GM12865 (cell line): ENCODE measurements around the gene ANKRD39.
A peak's percentile ranks its signal among the peaks of the same experiment; 100 is the strongest.
"Not testable (repeated sequence)": the region's sequence is repeated elsewhere in the genome, so short reads cannot be mapped to it uniquely, and the experiment has no call there.

Source experiments
- DNase-seq: peaks from one replicate; pipeline ENCODE4 v3.0.0; 2010; ENCODE audit warnings: low read depth
- H3K4me3 ChIP-seq: 2 replicates; pipeline ENCODE4 v1.5.1; 2011; ENCODE audit warnings: mild to moderate bottlenecking, low read depth, low read length, control low read depth
- TF ChIP-seq, protein P1 (sequence below): IDR thresholded peaks from 2 replicates; pipeline ENCODE4 v1.5.1; 2011; ENCODE audit warnings: low read length, control low read depth, low read depth, inconsistent platforms; ENCODE audit not compliant: insufficient read depth; ENCODE audit errors: missing control alignments

The ANKRD39 gene

DNA sequence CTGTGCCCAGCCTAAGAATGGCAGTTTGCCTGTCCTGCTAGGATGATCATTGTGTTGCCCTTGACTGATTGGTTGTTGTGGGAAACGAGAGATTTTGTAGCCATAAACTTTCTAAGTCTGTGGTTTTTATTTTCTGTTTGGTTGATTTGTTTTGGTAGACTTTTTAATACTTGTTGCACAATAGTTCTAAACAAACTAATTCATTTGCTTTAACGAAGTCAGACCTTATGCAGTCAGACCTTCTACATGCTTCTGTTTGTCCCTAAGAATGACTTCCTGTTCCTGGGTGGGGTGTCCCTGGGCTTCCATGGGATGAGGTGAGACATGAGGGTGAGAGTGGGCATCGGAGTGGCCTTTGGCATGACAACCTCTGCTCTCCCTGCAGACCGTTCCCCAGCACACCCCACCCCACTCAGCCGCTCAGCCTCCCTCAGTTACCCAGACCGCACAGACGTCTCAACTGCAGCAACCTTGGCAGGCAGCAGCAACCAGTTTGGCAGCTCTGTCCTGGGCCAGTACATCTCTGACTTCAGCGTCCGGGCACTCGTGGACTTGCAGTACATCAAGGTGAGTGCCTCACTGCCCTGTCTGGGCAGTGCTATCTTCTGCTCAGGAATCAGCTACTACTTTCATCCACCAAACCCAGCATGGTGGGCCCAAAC is 49.5 kb downstream of the ANKRD39 start:
- TF ChIP-seq, protein P1, sequence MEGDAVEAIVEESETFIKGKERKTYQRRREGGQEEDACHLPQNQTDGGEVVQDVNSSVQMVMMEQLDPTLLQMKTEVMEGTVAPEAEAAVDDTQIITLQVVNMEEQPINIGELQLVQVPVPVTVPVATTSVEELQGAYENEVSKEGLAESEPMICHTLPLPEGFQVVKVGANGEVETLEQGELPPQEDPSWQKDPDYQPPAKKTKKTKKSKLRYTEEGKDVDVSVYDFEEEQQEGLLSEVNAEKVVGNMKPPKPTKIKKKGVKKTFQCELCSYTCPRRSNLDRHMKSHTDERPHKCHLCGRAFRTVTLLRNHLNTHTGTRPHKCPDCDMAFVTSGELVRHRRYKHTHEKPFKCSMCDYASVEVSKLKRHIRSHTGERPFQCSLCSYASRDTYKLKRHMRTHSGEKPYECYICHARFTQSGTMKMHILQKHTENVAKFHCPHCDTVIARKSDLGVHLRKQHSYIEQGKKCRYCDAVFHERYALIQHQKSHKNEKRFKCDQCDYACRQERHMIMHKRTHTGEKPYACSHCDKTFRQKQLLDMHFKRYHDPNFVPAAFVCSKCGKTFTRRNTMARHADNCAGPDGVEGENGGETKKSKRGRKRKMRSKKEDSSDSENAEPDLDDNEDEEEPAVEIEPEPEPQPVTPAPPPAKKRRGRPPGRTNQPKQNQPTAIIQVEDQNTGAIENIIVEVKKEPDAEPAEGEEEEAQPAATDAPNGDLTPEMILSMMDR: no peak
- no peak for DNase-seq
- no peak overlapping the region for H3K4me3 ChIP-seq

DNA sequence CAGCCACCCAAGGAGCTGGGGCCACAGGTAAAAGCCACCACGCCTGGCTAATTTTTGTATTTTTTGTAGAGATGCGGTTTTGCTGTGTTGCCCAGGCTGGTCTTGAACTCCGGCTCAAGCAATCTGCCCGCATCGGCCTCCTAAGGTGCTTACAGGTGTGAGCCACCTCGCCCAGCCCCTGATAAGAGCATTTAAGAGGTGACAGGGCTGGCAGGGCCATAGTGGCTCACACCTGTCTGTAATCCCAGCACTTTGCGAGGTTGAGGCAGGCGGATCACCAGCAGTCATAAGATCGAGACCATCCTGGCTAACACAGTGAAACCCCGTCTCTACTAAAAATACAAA is 50.7 kb downstream of the ANKRD39 start:
- H3K4me3 ChIP-seq: no peak overlapping the region
- DNase-seq: no peak
- TF ChIP-seq, protein P1: no peak

DNA sequence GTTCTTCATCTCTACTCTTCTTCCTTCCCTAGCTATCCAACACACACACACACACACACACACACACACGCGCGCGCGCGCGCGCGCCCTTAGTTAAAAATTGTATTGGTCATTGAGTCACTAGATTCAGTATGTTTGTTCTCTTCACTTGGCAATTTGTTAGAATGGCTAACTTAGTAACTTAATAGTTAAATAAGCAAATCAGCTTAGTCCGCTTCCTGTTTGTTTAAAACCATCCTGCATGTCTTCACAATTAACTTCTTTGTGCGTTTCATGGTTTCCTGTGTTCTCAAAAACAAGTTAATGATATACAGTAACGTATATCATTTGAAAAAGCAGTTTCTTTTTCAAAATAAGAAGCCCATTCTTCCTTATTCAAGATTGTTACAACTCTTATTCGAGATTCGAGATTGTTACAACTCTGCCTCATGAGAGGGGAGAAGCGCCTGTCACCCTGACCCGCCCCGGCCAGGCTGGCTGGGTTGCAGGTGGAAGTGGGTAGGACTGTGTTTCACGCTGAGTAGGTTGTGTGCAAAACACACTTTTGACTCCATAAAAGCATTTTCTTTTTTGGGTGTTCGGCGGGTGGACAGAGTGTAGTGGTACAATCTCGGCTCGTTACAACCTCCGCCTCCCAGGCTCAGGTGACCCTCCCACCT is 51.2 kb downstream of the ANKRD39 start:
- TF ChIP-seq, protein P1: no peak
- DNase-seq: peak; percentile 26

DNA sequence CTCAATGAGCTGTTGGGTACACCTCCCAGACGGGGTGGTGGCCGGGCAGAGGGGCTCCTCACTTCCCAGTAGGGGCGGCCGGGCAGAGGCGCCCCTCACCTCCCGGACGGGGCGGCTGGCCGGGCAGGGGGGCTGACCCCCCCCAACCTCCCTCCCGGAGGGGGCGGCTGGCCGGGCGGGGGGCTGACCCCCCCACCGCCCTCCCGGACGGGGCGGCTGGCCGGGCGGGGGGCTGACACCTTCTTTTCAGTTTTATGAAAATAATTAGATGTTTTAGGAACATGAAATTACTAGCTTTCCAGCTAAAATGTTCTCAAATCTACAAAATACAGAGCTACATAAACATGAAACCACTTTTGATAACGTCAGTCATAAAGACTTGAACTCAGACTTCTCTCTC is 51.9 kb downstream of the ANKRD39 start:
- not testable (repeated sequence) for H3K4me3 ChIP-seq, DNase-seq

More for the DNA sequence above, 51.2 kb downstream of the ANKRD39 start:
- H3K4me3 ChIP-seq: no peak overlapping the region

DNA sequence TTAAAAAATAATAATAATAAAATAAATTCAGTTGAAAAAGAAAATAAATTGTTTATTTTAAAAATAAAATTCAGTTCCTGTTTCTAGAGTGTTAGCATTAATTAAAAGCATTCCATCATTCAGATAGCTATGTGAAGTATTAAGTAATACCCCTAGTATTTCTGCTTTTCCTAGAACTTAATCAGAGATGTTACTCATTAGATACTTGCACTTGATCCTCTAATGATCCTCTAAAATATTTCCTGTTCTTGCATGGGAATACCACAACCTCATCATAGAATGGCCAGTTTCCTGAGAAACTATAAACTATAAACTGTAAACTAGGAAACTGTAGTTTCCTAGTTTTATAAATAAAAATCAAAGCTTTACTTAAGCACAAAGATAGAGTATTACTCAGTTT is 52.8 kb downstream of the ANKRD39 start:
- no peak overlapping the region for H3K4me3 ChIP-seq
- TF ChIP-seq, protein P1: no peak
- no peak for DNase-seq

DNA sequence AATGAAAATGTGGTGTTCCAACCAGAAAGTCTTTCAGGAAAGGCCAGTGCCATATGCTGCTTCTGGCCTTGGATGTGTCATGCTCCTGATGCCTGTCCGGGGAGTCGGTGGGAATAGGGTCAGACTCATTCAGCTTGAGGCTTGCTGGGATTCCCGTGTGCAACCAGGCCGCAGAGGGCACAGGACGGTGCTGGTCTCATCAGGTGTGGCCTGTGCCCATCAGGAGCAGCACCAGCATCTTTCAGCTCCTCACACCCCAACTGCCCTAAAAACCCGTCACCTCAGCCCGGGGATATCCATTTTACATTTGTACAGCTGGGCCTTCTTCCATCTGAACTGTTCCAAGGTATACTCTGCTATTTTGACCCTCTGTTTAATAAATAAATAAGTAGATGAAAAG is 55.1 kb downstream of the ANKRD39 start:
- DNase-seq: no peak
- H3K4me3 ChIP-seq: no peak overlapping the region
- TF ChIP-seq, protein P1: no peak

DNA sequence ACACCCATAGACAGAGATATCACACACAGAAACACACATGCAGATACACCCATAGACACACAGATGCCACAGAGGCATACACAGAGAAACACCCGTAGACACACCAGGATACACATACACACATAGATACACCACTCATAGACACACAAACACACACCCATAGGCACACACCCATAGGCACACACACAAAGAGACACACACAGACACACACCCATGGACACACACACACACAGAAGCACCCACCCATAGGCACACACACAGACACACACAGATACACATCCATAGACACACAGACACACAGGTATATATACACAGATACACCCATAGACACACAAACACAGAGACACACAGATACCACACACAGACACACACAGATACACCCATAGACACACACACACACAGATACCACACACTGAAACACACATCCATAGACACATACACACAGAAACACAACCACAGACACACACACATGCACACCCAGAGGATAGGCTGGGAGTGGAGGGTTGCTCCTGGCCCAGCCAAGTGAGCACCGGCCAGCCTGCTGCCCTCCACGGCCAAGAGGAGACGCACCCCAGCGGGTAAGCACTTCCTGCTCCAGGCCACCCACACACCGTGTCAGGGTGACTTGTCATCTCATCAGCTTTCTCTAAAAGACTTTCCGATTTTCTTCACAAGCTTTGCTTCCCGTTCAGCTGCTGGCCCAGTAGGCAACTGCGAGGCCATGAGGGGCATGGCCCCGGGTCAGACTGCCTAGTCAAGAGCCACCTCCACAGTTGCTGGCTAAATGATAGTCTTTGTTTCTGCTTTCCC is 55.8 kb downstream of the ANKRD39 start:
- TF ChIP-seq, protein P1: no peak
- peak; percentile 57 for DNase-seq
- no peak overlapping the region for H3K4me3 ChIP-seq
